ENCODE data around the gene FSD1.

FSD1 gene

GRCh38 chr19:4362101-4362828 is 57.9 kb downstream of the FSD1 start:
- no peak for DNase-seq (ENCODE audit: low read depth in 3 of 3, low spot score in 1 of 3)

- DNase-seq (ENCODE audit: low read depth in 3 of 3, low spot score in 1 of 3) = no peak
Measured at GRCh38 chr19:4362831-4363545, 58.6 kb downstream of the FSD1 start.

- DNase-seq (ENCODE audit: low read depth in 3 of 3, low spot score in 1 of 3) = no peak
Measured at GRCh38 chr19:4363571-4364304, 59.3 kb downstream of the FSD1 start.

- DNase-seq (ENCODE audit: low read depth in 3 of 3, low spot score in 1 of 3) = no peak
Measured at GRCh38 chr19:4365341-4365740, 60.9 kb downstream of the FSD1 start.

GRCh38 chr19:4365791-4366665 is 61.6 kb downstream of the FSD1 start:
- no peak for DNase-seq (ENCODE audit: low read depth in 3 of 3, low spot score in 1 of 3)

- no peak for DNase-seq (ENCODE audit: low read depth in 3 of 3, low spot score in 1 of 3)
Measured at GRCh38 chr19:4366666-4367335, 62.4 kb downstream of the FSD1 start.

- no peak for DNase-seq (ENCODE audit: low read depth in 3 of 3, low spot score in 1 of 3)
Measured at GRCh38 chr19:4367336-4367723, 62.9 kb downstream of the FSD1 start.

GRCh38 chr19:4367781-4368127 is 63.4 kb downstream of the FSD1 start:
- no peak for DNase-seq (ENCODE audit: low read depth in 3 of 3, low spot score in 1 of 3)

GRCh38 chr19:4368128-4368820 is 63.9 kb downstream of the FSD1 start:
- DNase-seq (ENCODE audit: low read depth in 3 of 3, low spot score in 1 of 3) = no peak

GRCh38 chr19:4369109-4369887 is 64.9 kb downstream of the FSD1 start:
- DNase-seq (ENCODE audit: low read depth in 3 of 3, low spot score in 1 of 3) = peak; percentile 26 to 31 (median 26)

GRCh38 chr19:4369888-4370260 is 65.5 kb downstream of the FSD1 start:
- DNase-seq (ENCODE audit: low read depth in 3 of 3, low spot score in 1 of 3) = peak; percentile 49 to 63 (median 57)

- no peak for DNase-seq (ENCODE audit: low read depth in 3 of 3, low spot score in 1 of 3)
Measured at GRCh38 chr19:4370418-4371041, 66.1 kb downstream of the FSD1 start.

- DNase-seq (ENCODE audit: low read depth in 3 of 3, low spot score in 1 of 3) = no peak
Measured at GRCh38 chr19:4371247-4372164, 67.1 kb downstream of the FSD1 start.

GRCh38 chr19:4372165-4373012 is 68.0 kb downstream of the FSD1 start:
- no peak for DNase-seq (ENCODE audit: low read depth in 3 of 3, low spot score in 1 of 3)

GRCh38 chr19:4373013-4373367 is 68.6 kb downstream of the FSD1 start:
- no peak for DNase-seq (ENCODE audit: low read depth in 3 of 3, low spot score in 1 of 3)
